Stimulated activated CD4-positive, alpha-beta T cell treated with anti-CD3 and anti-CD28 coated beads, Interleukin-4, amount 100 ng/mL, for 48 hours (primary cell): Measurements from ENCODE around the gene DNAJC27.
A peak's percentile ranks its signal among the peaks of the same experiment; 100 is the strongest.

Source experiments
- DNase-seq, 2 donors: peaks; one replicate each; pipeline ENCODE4 v3.0.0-alpha.2; 2020; ENCODE audit warnings: low read depth in 2 of 2

Gene DNAJC27

DNA sequence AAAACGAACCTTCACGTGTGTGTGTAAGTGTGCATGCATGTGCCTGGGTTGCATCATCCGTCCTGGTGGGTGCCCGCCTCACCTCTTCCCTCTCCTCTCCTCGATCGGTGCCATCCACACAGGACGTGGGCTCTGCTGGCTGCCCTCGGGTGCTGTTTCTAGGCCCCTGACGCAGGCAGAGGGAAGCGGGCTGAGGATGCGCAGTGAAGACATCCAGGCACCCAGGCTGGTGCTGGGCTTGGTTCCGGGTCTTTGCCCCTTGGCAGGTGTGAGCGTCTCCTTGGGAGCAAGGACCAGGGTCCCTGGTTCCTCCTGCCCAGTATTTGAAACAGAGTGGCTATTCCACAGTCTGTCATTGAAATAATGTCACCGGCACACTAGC lies 45.5 kb downstream of the DNAJC27 start:
- no peak for DNase-seq

DNA sequence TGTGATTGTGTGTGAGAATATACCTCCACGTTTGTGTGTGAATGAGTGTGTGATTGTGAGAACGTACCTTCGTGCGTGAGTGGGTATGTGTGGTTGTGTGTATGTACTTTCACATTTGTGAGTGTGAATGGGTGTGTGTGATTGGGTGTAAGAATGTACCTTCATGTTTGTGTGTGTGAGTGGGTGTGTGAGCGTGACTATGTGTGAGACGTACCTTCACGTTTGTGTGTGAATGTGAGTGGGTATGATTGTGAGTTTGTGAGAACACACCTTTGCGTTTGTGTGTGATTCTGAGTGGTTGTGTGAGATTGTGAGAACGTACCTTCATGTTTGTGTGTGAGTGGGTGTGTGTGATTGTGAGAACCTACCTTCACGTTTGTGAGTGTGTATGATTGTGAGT lies 45.9 kb downstream of the DNAJC27 start:
- DNase-seq, result no peak

DNA sequence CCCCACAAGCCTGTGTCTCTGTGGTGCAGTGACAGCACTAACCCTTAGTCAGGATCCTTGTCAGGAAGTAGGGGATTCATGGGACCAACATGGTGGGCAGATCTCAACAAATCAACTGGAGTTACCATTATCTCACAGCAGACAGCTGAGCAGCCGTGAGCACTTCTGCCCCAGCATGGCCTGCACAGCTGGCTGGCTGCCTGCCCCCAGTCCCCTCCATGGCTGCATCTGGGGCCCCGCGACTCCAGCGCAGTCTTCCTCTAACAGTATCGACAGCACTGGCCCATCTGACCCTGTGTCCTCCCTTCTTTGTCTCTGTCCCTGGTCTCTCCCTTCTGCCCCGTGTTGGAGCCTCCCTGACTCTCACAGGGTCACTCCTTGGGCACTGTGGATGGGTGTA lies 47.0 kb downstream of the DNAJC27 start:
- no peak for DNase-seq

DNA sequence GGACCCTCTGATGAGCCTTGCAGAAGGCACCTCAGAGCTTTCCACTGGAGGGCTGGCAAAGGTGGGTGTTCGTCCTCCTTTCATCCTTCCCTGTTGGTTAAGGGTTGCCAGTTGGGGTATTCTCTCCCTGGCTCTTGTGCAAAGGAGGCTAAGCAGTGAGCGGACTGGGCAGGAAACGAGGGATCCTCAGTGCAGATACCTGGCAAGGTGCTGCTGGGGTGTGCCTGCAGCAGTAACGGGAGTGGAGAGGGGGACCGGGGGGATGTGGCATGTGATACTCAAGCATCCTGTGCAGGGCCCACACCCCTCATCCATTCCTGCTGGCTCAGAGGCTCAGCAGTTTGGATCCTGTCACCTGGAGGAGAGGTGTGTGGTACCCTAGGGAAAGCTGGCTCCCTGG lies 47.5 kb downstream of the DNAJC27 start:
- no peak for DNase-seq

DNA sequence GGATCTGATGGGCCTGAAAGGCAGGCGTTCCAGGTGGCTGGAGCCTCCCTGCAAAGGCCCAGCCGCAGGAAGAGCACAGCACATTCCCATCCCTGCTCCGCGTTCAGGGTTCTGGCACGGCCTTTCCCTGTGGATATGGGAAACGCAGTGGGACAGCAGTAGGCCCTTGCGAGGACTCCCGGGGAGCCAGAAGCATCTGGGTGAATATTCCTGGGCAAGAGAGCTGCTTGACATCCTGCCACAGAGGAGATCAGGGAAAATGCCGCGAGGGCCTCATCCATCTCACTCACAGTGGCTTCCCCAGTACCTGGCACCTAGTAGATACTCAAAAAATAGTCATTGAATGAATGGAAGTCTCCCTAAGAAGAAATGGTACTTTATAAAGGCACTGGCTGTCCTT lies 48.6 kb downstream of the DNAJC27 start:
- no peak for DNase-seq

DNA sequence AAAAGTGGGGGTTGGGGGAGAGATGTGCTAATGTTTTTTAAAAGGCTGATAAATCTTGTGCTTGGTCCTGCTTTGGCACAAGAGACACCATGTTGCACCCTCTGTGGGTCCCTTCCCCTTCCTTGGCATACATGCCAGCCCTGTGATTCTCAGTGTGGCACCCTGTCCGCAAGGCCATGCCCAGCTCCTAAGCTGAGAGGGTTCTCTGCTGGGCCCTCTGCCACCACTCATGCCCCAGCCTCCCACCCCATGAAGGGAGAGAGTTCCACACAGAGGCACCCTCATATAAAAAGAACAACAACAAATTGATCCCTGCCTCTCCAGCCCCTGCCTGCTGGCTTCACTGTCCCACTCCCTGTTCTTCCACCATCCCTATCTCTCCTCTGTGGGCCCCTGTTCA lies 49.2 kb downstream of the DNAJC27 start:
- DNase-seq, result no peak

DNA sequence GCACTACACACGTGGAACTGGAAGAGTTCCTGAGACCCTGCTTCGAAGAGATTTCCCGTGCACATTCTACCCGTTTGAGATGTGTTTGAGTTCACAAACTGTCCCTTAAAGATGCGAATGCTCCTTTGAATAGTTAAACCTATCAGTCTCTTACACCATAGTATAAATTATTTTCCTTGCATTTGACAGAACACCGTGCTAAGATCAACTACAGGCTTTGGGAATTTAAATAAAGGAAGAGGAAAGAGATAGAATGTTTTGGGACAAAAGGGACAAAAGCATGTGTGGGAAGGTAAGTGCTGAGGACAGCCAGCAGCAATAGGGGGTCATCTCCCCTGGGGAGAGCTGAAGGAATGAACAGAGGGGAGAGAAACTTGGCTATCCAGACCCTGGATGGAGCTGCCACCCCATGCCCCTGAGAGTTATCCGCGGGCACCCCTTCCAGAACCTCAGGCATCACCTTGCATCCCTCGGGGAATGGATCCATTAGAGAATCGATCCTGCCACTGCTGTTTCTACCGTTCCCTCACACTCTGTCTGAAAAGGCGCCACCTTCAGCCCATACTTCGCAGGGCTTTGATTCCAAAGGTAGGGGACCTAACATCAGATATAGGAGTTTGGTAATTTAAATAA lies 50.8 kb downstream of the DNAJC27 start:
- DNase-seq, result no peak

DNA sequence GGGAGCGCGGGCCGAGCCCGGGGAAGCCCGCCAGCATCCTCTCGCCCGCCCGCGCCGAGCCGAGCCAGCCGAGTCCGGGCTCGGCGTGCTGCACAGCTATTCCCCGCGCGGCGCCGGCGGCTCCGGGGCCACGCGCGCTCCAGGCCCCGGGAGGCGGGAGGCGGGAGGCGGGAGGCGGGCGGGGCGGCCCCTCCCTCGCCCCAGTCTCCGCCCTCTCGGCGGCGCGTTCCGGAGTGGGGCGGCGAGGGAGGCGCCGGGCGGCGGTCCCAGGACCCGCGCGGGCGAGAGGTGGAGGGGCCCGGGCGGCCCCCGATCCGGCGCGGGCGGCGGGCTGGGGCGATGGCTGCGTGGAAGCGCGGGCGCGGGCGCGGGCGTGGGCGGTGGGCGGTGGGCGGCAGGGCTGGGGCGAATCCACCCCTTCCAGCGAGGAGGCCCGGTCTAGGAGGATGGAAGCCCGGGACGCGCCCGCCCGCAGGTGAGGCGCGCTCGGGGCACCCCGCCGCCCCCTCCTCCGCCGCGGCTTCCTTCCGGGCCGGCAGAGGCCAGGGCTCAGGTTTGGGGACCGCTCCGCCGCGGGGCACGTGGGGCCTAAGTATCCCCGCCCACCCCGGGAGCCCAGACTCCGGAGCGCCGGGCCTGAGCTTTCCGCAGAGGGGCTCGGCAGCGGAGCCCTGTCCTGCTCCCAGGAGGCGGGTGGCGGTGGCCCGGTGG lies 51.5 kb downstream of the DNAJC27 start, which contains the start of gene ADCY3:
Gene ADCY3, minus strand, starts transcription at position 140 of the 711 bp plus-strand sequence. CDS start 1,250 bp downstream, outside the sequence.
- DNase-seq, result peak; percentile 54 to 59

DNA sequence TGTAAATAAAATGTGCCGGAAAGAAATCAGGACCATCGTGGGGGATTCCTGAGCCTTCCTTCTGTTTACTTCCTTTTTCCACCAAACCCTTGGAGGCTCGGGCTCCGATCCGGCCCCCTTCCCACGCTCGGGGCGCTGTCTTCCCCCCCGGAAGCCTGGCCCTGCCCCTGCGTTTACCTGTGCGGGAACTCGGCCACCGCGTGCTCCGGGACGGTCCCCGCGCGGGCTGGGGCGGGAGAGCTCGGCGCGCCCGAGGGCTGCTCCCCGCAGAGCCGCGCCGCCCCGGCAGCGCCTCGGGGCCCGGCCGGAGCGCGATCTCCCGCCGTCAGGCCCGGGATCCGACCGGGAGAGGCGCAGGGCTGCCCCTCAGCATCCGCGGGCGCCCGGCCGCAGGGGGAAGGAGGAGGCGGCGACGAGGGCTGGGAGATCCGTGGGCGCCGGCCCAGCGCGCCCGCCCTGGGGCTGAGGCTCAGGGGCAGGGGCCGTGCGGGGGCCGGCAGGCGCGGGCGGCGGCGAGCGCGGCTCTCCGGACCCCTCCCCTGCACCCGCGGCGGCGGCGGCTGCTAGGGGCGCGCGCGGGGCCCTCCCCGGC lies 52.2 kb downstream of the DNAJC27 start:
- peak in 1 of 2 donors; percentile 26 for DNase-seq

DNA sequence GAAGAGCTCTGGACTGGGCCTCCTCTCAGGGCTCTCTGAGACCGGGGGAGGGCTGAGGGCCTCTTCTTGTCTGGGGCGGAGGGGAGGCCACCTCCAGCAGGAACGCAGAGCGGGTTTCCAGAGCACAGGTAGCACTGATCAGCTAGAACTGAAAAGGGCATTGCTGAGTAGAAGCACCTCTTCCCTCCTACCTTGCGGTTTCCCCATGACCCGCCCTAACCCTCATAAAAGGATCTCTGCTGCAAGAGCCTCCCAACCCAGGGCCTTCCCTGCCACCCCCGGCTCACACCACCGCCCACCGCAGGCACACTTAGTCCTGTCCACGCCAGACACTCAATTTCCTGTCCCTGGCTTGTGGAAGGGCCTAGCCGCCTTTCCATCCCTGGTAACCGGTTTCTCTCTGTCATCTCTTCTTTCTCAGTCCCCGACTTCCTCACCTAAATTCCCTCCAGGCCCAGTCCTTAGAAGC lies 52.7 kb downstream of the DNAJC27 start:
- DNase-seq, result peak; percentile 42 to 44

DNA sequence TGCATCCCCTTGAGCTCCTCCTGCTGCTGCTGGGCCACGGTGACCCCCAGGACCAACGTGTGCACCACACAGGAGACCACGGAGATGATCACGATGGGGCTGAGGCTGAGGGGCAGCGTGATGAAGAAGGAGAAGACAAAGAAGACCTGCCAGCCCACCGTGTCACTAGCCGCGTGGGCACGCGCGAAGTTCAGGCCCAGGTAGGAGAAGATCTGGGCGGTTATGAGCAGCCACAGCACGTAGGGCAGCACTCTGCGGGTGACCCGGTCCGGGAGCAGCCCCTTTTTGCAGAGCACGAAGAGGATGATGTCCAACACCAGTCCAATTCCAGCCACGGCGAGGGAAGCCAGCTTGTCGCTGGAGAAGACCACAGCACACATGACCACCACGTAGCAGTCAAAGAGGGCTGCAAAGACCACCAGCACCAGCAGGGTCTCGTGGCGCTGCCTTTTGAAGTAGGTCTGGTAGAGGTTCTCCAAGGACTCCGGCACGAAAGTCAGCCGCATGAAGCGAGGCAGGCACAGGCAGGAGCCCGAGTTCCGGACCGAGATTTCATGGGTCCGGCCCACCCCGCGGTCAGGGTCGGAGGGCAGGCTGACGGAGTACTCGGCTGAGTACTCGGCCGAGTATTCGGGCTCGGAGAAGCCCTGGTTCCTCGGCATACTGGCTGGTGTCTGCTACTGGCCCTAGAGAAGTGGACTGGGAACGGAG lies 53.3 kb downstream of the DNAJC27 start:
- DNase-seq, result no peak

DNA sequence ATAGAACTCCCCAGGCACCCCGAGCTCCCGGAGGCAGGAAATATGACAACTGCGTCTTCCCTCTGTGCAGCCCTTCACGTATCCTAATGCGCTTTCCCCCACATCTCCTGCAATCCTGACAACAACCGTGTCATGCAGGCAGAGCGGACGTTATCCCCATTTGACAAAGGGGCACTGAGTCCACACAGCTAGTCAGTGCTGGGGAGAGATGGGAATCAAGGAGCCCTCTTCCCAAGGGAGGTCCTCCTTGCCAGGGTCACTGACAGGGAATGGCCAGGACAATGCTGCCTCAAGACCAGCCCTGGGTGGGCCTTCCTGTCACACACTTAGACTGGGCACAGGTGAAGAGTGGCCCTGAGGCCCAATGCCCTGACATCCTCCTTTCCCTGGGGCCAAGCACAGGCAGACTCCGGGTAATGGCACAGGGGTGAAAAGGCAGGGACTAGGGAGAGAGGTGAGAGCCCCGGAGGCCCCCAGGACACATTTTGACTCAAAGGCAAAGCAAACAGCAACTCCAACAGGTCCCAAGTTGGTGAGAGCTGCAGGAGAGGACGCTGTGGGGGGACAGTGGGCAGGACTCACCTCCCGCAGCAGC lies 53.9 kb downstream of the DNAJC27 start:
- no peak for DNase-seq

DNA sequence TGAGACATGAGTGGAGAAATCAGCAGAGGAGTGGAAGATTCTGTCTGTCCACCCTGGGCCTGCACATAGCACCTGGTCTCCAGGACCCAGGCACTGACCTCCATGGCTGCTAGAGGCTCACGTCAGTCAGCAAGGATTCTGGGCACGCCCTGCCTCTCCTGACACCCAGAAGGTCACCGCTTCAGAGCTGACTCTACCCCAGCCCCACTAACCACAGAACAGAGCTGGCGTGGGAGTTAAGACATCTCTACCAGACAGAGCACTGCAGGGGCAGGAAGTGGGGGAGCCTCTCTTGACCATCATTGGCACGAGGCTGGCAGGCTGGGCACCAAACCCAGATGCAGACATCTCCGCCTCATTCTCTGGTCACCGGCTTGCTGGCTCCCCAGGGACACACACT lies 54.7 kb downstream of the DNAJC27 start:
- DNase-seq, result peak in 1 of 2 donors; percentile 14

DNA sequence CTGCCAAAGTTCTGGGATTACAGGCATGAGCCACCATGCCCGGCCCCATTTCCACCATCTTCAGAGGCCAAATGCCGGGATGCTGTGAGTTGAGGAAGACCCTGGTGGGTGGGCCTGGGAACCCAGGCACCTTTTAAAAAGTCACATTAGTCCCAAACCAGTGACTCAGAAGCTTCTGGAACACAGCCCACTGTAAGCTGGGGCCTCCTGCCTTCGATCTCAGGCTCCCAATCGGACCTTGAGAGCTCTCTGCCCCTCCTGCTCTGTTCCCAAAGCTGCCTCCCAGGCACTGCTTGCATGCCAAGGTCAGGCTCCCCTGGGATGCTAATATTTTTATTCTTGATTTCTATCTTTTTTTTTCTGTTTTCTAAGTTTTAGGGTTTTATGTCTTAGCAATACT lies 56.0 kb downstream of the DNAJC27 start:
- DNase-seq, result no peak

DNA sequence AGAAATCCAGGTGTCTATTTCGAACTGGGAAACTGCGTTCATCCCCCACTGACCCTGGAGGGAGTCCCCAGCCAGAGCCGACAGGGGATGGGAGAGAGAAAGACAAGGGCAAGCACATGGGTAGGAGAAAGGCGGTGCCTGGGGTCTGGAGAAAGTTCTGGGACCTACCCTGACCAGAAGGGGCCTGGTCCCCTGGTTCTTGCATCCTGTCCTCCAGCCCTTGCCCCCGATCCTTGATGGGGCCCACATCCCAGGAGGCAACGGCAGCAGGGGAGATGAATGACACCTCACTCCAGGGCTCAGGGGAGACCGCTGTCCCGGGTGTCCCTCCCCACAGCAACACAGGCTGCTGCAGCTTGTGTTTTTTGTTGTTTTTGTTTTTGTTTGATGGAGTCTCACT lies 56.6 kb downstream of the DNAJC27 start:
- no peak for DNase-seq

DNA sequence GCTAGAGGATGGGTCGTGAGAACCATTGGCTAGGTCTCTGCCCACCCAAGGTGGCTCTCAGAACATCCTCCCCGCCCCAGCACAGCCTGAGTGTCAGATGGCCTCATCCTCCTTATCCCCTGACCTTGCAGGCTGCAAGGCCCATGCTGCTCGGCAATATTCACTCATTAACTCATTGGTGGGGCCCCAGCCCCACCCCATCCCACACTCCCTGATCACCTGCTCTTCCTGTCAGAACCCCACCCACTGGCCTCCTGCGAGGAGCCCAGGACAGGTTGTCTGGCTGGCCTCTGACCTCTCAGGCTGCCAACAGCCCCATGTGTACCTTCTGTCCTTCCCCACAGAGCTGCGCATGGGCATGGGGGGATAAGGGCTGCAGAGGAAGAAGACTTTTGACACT lies 57.0 kb downstream of the DNAJC27 start:
- DNase-seq, result no peak

DNA sequence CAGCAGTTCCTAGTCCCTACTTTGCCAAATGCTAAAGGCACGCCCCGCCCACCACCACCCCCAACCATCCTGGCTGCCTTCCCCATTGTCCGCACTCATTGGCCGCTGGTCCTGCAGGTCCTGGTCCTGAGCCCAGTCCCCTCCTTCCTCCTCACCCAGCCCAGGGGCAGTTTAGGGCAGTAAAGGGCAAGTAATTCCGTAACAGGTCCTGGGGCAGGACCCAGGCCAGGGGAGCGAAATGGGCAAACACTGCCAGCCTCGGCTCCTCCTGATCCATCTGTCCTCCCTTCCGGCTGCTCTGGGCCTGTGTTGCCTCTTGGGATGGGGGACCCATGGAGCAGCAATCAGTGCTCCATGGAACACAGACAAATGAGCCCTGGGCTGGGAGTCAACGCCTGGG lies 57.8 kb downstream of the DNAJC27 start:
- no peak for DNase-seq

DNA sequence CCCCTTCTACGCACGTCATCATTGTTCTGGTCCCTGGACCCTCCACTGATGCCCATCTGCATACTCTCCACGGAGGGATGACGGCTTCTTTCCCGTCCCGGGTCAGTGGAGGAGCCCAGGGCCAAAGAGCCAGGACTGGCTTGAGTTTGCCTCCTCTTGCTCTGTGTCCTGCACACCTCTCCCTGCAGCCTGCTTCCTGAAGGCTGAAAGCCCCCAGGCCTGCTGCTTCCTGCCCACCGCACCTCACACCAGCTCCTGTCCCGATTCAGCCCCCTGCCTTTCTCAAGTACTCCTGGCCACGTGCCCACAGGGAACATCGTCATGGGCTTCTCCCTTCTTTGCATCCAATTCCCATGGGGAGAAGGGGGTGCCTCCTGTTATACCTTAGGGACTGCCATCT lies 58.8 kb downstream of the DNAJC27 start:
- no peak for DNase-seq

DNA sequence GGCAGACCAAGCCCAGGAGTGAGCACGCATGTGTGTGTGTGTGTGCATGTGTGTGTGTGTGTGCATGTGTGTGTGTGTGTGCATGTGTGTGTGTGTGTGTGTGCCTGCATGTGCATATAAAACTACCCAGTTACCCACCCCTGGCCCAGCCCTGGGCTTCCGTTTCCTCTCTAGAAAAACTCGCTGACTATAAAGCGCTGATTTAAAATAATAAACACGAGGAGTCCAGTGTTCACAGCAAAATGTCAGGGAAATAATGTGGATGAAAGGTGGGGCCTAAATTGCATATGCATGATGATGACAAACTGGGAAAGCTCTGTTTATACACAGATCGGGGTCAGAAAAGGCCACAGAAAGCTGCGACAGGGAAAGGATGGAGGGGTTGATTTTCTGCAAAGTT lies 59.2 kb downstream of the DNAJC27 start:
- no peak for DNase-seq

DNA sequence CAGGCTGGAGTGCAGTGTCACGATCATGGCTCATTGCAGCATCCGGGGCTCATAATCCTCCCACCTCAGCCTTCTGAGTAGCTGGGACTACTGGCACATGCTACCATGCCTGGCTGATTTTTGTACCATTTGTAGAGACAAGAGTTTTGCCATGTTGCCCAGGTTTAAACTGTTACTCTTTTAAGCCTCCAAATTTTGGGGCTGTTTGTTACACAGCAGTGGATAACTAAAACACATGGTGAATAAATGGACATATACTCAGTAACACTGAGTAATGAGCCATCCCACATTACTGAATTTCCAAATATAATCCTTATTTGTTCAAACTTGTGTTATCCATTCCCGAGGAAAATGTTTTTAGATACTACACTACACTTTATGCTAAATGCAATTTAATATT lies 61.5 kb downstream of the DNAJC27 start:
- no peak for DNase-seq

DNA sequence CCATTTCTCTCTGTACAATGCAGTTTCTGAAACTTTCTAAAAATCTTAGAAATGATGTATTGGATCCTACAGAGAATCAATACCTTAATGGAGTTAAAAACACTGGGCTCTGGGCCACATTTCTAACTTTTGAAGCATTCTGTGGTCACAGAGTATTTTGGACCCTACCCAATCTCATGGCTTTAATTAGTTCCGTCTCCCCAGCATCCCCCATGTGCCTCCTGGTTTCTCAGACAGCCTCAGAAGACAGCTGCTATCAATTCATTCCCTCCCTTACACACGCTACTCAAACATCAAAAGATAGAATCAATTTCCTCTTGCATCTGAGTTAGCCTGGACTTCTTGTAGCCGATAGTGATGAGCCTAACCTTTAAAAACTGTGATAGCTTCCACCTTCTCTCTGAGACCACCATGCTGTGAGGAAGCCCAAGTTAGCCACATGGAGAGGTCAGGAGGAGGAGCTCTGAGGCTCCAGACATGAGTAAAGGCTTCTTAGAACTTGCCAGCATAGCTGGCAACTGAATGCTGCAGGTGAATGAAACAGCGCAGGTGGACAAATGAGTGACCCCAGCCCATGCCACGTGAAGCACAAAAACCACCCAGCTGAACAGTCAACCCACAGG lies 62.1 kb downstream of the DNAJC27 start:
- no peak for DNase-seq

DNA sequence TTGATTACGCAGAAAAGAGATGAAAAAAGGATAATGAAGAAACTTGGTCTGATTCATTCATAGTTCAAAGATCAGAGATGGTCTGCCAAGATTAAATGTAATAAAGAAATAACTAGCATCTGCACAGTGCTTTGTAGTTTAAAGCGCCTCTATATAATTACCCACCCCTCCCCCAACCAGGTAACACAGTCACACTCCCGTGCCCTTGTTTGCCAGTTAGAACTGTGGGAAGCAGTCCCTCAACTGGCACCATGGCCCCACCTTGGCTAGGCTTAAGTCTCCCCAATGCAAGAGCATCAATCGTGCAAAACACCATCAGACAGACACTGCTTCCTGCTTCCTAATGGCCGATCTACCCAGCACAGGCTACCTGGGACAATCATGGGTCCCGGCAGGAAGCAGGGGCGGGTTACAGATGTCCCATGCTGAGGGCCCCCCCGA lies 63.3 kb downstream of the DNAJC27 start:
- no peak for DNase-seq
